Left ventricle myocardium inferior (tissue), 1 donor: ENCODE measurements around the gene TEAD1. TPM values are rescaled to one million over a fixed set of nuclear protein-coding genes. Genes with fewer than 3 reads are reported as not detected.
A peak's percentile ranks its signal among the peaks of the same experiment; 100 is the strongest.

ENCODE experiments used
- DNase-seq: peaks from one replicate; pipeline ENCODE4 v3.0.0-alpha.2; 2020
- H3K27ac ChIP-seq: fragments of 200-600 bp; replicated peaks from 2 replicates; pipeline ENCODE4 v1.8.0; 2021
- H3K27me3 ChIP-seq: fragments of 200-600 bp; 2 replicates; pipeline ENCODE4 v1.8.0; 2021; ENCODE audit warnings: low read depth
- H3K36me3 ChIP-seq: fragments of 200-600 bp; 2 replicates; pipeline ENCODE4 v1.8.0; 2021
- H3K4me1 ChIP-seq: fragments of 200-600 bp; 2 replicates; pipeline ENCODE4 v1.8.0; 2021
- H3K4me3 ChIP-seq: fragments of 200-600 bp; 2 replicates; pipeline ENCODE4 v1.8.0; 2021; ENCODE audit warnings: mild to moderate bottlenecking, moderate library complexity
- H3K9me3 ChIP-seq: fragments of 200-600 bp; replicated peaks from 2 replicates; pipeline ENCODE4 v1.8.0; 2021
- CTCF ChIP-seq: fragments of 200-600 bp; IDR thresholded peaks from 2 replicates; pipeline ENCODE4 v1.8.0; 2021; ENCODE audit warnings: antibody characterized with exemption, mild to moderate bottlenecking, borderline replicate concordance
- intact Hi-C: fragments of 100-400 bp; cut with micrococcal nuclease; formaldehyde crosslinking; loops from one replicate; pipeline ENCODE4 v1.11.0; 2022
- total RNA-seq: library from RNA; stranded (reverse); fragmentation: NEBNext Ultra II Directional; extraction: Animal tissue kit (Norgen Biotek cat#: 25700); gene quantifications from one replicate; pipeline ENCODE4 v1.2.1, GENCODE V29; 2021
- donor health status: DM: no; HTN: yes; CAD: no; lungs with severe emphysema.

TEAD1 gene
- total RNA-seq, 1 donor from 2014 or later: 121 TPM

GRCh38 chr11:12834630-12835029 is 160.4 kb downstream of the TEAD1 start:
- Histone ChIP-seq H3K36me3 (no peaks in the 10 kb centered on the region), H3K27ac (no peak overlapping the region), H3K4me3 (no peak overlapping the region), H3K9me3 (no peaks in the 10 kb centered on the region), H3K27me3 (no peaks in the 10 kb centered on the region), H3K4me1 (peaks cover 37% of the 10 kb centered on the region)
- intact Hi-C loops: no loop called here
- no peak for TF ChIP-seq CTCF
- DNase-seq: no peak

- Histone ChIP-seq H3K27me3 (no peaks in the 10 kb centered on the region), H3K9me3 (no peaks in the 10 kb centered on the region), H3K4me3 (no peak overlapping the region), H3K27ac (no peak overlapping the region), H3K4me1 (peaks cover 31% of the 10 kb centered on the region), H3K36me3 (no peaks in the 10 kb centered on the region)
- intact Hi-C loops: no loop called here
- DNase-seq: no peak
- no peak for TF ChIP-seq CTCF
Measured at GRCh38 chr11:12835286-12835685, 161.1 kb downstream of the TEAD1 start.

GRCh38 chr11:12838463-12839123 is 164.4 kb downstream of the TEAD1 start:
- H3K4me1 ChIP-seq: peaks cover 49% of the 10 kb centered on the region
- no peaks in the 10 kb centered on the region for H3K36me3 ChIP-seq
- peak overlapping the region; percentile 5 for H3K4me3 ChIP-seq
- intact Hi-C loops: no loop called here
- H3K27ac ChIP-seq: peak overlapping the region; percentile 40
- H3K27me3 ChIP-seq: no peaks in the 10 kb centered on the region
- no peak for DNase-seq
- no peaks in the 10 kb centered on the region for H3K9me3 ChIP-seq
- TF ChIP-seq CTCF: no peak

- H3K4me1 ChIP-seq: peaks cover 55% of the 10 kb centered on the region
- intact Hi-C loops: no loop called here
- DNase-seq: no peak
- H3K4me3 ChIP-seq: no peak overlapping the region
- no peaks in the 10 kb centered on the region for H3K36me3 ChIP-seq
- peak overlapping the region; percentile 44 for H3K27ac ChIP-seq
- no peaks in the 10 kb centered on the region for H3K27me3 ChIP-seq
- no peaks in the 10 kb centered on the region for H3K9me3 ChIP-seq
- TF ChIP-seq CTCF: no peak
Measured at GRCh38 chr11:12840871-12841660, 166.8 kb downstream of the TEAD1 start.

- no peak overlapping the region for H3K4me3 ChIP-seq
- H3K4me1 ChIP-seq: peaks cover 66% of the 10 kb centered on the region
Measured at GRCh38 chr11:12841946-12842630, 167.9 kb downstream of the TEAD1 start.

More at GRCh38 chr11:12841946-12842630, 167.9 kb downstream of the TEAD1 start:
- TF ChIP-seq CTCF: no peak
- no peak for DNase-seq
- no peaks in the 10 kb centered on the region for H3K36me3 ChIP-seq
- H3K9me3 ChIP-seq: no peaks in the 10 kb centered on the region
- intact Hi-C loops: no loop called here
- no peaks in the 10 kb centered on the region for H3K27me3 ChIP-seq
- H3K27ac ChIP-seq: no peak overlapping the region
